ENCODE measurements around the gene EIF3M.
"Not testable (repeated sequence)": the region's sequence is repeated elsewhere in the genome, so short reads cannot be mapped to it uniquely, and the experiment has no call there.

EIF3M gene

GRCh38 chr11:32594272-32594671 lies 10.6 kb downstream of the EIF3M start:
- no peak for TF ChIP-seq CTCF (IDR thresholded peaks at IDR 0.05; ENCODE audit: borderline replicate concordance, insufficient read depth, low read depth, low read length)
- no peak overlapping the region for H3K4me3 ChIP-seq (ENCODE audit: low read depth, low read length)

GRCh38 chr11:32596114-32596513 lies 12.5 kb downstream of the EIF3M start:
- not testable (repeated sequence) for H3K4me3 ChIP-seq (ENCODE audit: low read depth, low read length)

GRCh38 chr11:32597921-32598320 lies 14.3 kb downstream of the EIF3M start:
- H3K4me3 ChIP-seq (ENCODE audit: low read depth, low read length) = no peak overlapping the region
- no peak for TF ChIP-seq CTCF (IDR thresholded peaks at IDR 0.05; ENCODE audit: borderline replicate concordance, insufficient read depth, low read depth, low read length)

GRCh38 chr11:32602657-32603415 lies 19.2 kb downstream of the EIF3M start:
- H3K4me3 ChIP-seq (ENCODE audit: low read depth, low read length) = no peak overlapping the region
- TF ChIP-seq CTCF (IDR thresholded peaks at IDR 0.05; ENCODE audit: borderline replicate concordance, insufficient read depth, low read depth, low read length) = no peak

- H3K4me3 ChIP-seq (ENCODE audit: low read depth, low read length) = no peak overlapping the region
- TF ChIP-seq CTCF (IDR thresholded peaks at IDR 0.05; ENCODE audit: borderline replicate concordance, insufficient read depth, low read depth, low read length) = no peak
These were observed 22.6 kb downstream of the EIF3M start for GRCh38 chr11:32606220-32606619.

GRCh38 chr11:32608826-32609225 lies 25.2 kb downstream of the EIF3M start:
- H3K4me3 ChIP-seq (ENCODE audit: low read depth, low read length) = not testable (repeated sequence)

GRCh38 chr11:32610797-32611352 lies 27.2 kb downstream of the EIF3M start:
- TF ChIP-seq CTCF (IDR thresholded peaks at IDR 0.05; ENCODE audit: borderline replicate concordance, insufficient read depth, low read depth, low read length) = no peak
- no peak overlapping the region for H3K4me3 ChIP-seq (ENCODE audit: low read depth, low read length)

- no peak overlapping the region for H3K4me3 ChIP-seq (ENCODE audit: low read depth, low read length)
- no peak for TF ChIP-seq CTCF (IDR thresholded peaks at IDR 0.05; ENCODE audit: borderline replicate concordance, insufficient read depth, low read depth, low read length)
These were observed 30.0 kb downstream of the EIF3M start for GRCh38 chr11:32613500-32614151.
